WTC11 (cell line): Measurements from ENCODE around the gene EMX1. TPM values are rescaled to one million over a fixed set of nuclear protein-coding genes. Genes with fewer than 3 reads are reported as not detected.

Experiments
- ATAC-seq: fragments of 200-7000 bp; cut with Tn5 transposase; 2 replicates; pipeline ENCODE4 v1.10.0; 2021; ENCODE audit warnings: mild to moderate bottlenecking, moderate library complexity
- CTCF ChIA-PET: fragments of 300-600 bp; sonication (Branson Sonifier 250); formaldehyde crosslinking; loops from one replicate; lab custom pipeline; 2021; ENCODE audit warnings: antibody characterized with exemption; lab: Charles Lee
- POLR2A ChIA-PET: fragments of 350-600 bp; sonication (Branson Sonifier 250); formaldehyde crosslinking; loops from one replicate; lab custom pipeline; 2021; ENCODE audit warnings: antibody characterized with exemption; lab: Charles Lee
- DNase-seq: peaks from one replicate; pipeline ENCODE4 v3.0.0; 2021; ENCODE audit warnings: low spot score
- H3K27ac Mint-ChIP-seq: 2 replicates; pipeline ENCODE4 v1.8.0; 2021; ENCODE audit warnings: mixed read lengths
- H3K27me3 Mint-ChIP-seq: 2 replicates; pipeline ENCODE4 v1.8.0; 2021; ENCODE audit warnings: low read depth, mild to moderate bottlenecking, moderate library complexity, mixed read lengths
- H3K36me3 Mint-ChIP-seq: 2 replicates; pipeline ENCODE4 v1.8.0; 2021; ENCODE audit warnings: mixed read lengths
- H3K4me1 Mint-ChIP-seq: 2 replicates; pipeline ENCODE4 v1.8.0; 2022; ENCODE audit warnings: mixed read lengths
- H3K4me3 Mint-ChIP-seq: 2 replicates; pipeline ENCODE4 v1.8.0; 2021; ENCODE audit warnings: mild to moderate bottlenecking, moderate library complexity, mixed read lengths
- H3K9me3 Mint-ChIP-seq: 2 replicates; pipeline ENCODE4 v1.8.0; 2021; ENCODE audit warnings: mixed read lengths
- EMX1 ChIP-seq: fragments of 250-450 bp; sonication (Bioruptor Pico); IDR thresholded peaks from 2 replicates; pipeline ENCODE4 v1.8.0; 2021; ENCODE audit warnings: mild to moderate bottlenecking
- JUN ChIP-seq: sonication (generic); formaldehyde crosslinking; IDR thresholded peaks from 2 replicates; pipeline ENCODE4 v1.8.0; 2023; ENCODE audit warnings: mild to moderate bottlenecking, missing genetic modification reagents
- NFYB ChIP-seq: sonication (generic); formaldehyde crosslinking; conservative IDR thresholded peaks from 2 replicates; pipeline ENCODE4 v1.8.0; 2022; ENCODE audit warnings: low read depth, missing genetic modification reagents
- OVOL2 ChIP-seq: fragments of 250-450 bp; sonication (Bioruptor Pico); IDR thresholded peaks from 2 replicates; pipeline ENCODE4 v1.9.0; 2021; ENCODE audit warnings: mild to moderate bottlenecking, borderline replicate concordance
- PRRX2 ChIP-seq: fragments of 250-450 bp; sonication (Bioruptor Pico); IDR thresholded peaks from 2 replicates; pipeline ENCODE4 v1.8.0; 2021; ENCODE audit warnings: mild to moderate bottlenecking
- TEAD1 ChIP-seq: sonication (generic); formaldehyde crosslinking; IDR thresholded peaks from 2 replicates; pipeline ENCODE4 v1.8.0; 2022; ENCODE audit warnings: mild to moderate bottlenecking, missing genetic modification reagents
- ZNF138 ChIP-seq: sonication (generic); formaldehyde crosslinking; conservative IDR thresholded peaks from 2 replicates; pipeline ENCODE4 v1.8.1; 2022; ENCODE audit warnings: mild to moderate bottlenecking, moderate library complexity, missing genetic modification reagents
- ZNF423 ChIP-seq: fragments of 250-450 bp; sonication (Bioruptor Pico); IDR thresholded peaks from 2 replicates; pipeline ENCODE4 v2.1.2; 2022; ENCODE audit warnings: mild to moderate bottlenecking, moderate library complexity
- total RNA-seq: library from RNA; stranded (reverse); gene quantifications from 3 replicates; pipeline ENCODE4 v1.2.3, GENCODE V29; 2021
- TF ChIP-seq, protein P1 (sequence below): sonication (generic); formaldehyde crosslinking; conservative IDR thresholded peaks from 2 replicates; pipeline ENCODE4 v1.8.1; 2022; ENCODE audit warnings: mild to moderate bottlenecking, missing genetic modification reagents
- TF ChIP-seq, protein P2 (sequence below): sonication (generic); formaldehyde crosslinking; IDR thresholded peaks from 2 replicates; pipeline ENCODE4 v1.8.1; 2022; ENCODE audit warnings: mild to moderate bottlenecking, missing genetic modification reagents, moderate library complexity, borderline replicate concordance
- TF ChIP-seq, protein P3 (sequence below): sonication (generic); formaldehyde crosslinking; IDR thresholded peaks from 2 replicates; pipeline ENCODE4 v1.8.1; 2023; ENCODE audit warnings: mild to moderate bottlenecking, missing genetic modification reagents, borderline replicate concordance
- TF ChIP-seq, protein P4 (sequence below): sonication (generic); formaldehyde crosslinking; IDR thresholded peaks from 2 replicates; pipeline ENCODE4 v1.8.0; 2022; ENCODE audit warnings: mild to moderate bottlenecking, missing genetic modification reagents
- TF ChIP-seq, protein P5 (sequence below): fragments of 250-450 bp; sonication (Bioruptor Pico); IDR thresholded peaks from 2 replicates; pipeline ENCODE4 v1.8.0; 2021; ENCODE audit warnings: mild to moderate bottlenecking
- TF ChIP-seq, protein P6 (sequence below): fragments of 200-600 bp; IDR thresholded peaks from 2 replicates; pipeline ENCODE4 v1.8.0; 2022; ENCODE audit warnings: antibody characterized with exemption
- TF ChIP-seq, protein P7 (sequence below): sonication (generic); formaldehyde crosslinking; IDR thresholded peaks from 2 replicates; pipeline ENCODE4 v1.8.0; 2023; ENCODE audit warnings: missing genetic modification reagents
- TF ChIP-seq, protein P8 (sequence below): sonication (generic); formaldehyde crosslinking; IDR thresholded peaks from 2 replicates; pipeline ENCODE4 v1.8.0; 2022; ENCODE audit warnings: mild to moderate bottlenecking, missing genetic modification reagents
- TF ChIP-seq, protein P9 (sequence below): sonication (generic); formaldehyde crosslinking; IDR thresholded peaks from 2 replicates; pipeline ENCODE4 v1.8.1; 2022; ENCODE audit warnings: low read depth, missing genetic modification reagents, borderline replicate concordance
- TF ChIP-seq, protein P10 (sequence below): sonication (generic); formaldehyde crosslinking; IDR thresholded peaks from 2 replicates; pipeline ENCODE4 v1.8.1; 2023; ENCODE audit warnings: mild to moderate bottlenecking, missing genetic modification reagents

Gene EMX1
- total RNA-seq, 1 experiment from 2014 or later, result 3.8 TPM

DNA sequence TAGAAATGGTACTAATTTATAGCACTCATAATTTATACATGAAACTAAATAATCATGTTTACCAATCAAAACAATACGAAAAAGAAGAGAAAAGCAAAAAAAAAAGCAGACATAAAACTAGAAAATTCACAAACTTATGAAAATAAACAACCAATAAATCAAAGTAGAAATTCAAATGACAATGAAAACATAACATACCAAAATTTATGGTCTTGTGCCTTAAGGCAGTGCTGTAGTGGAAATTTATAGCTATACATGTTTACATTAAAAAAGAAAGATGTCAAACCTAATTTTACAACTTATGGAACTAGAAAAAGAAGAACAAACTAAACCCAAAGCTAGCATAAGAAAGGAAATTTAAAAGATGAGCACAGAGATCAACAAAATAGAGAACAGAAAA is 46.3 kb upstream of the EMX1 start:
- Mint-ChIP-seq H3K36me3 (no peaks in the 10 kb centered on the region), H3K27ac (no peak overlapping the region), H3K4me1 (no peaks in the 10 kb centered on the region), H3K27me3 (peaks cover 32% of the 10 kb centered on the region), H3K4me3 (no peak overlapping the region), H3K9me3 (peaks cover 16% of the 10 kb centered on the region)
- ATAC-seq (no peak), DNase-seq (no peak)
- POLR2A ChIA-PET, result no interaction called here
- CTCF ChIA-PET, result interaction anchor here (0.6 to 2.0 kb wide), 3 partner anchors 8 to 82 kb away, joined by 3 to 8 read pairs (median 7); no protein-coding TSS in a partner anchor
- TF ChIP-seq JUN (CRISPR knock-in tag), result no peak
- TF ChIP-seq ZNF423 (CRISPR knock-in tag), result no peak
- TF ChIP-seq, protein P1, sequence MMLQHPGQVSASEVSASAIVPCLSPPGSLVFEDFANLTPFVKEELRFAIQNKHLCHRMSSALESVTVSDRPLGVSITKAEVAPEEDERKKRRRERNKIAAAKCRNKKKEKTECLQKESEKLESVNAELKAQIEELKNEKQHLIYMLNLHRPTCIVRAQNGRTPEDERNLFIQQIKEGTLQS, result no peak
- TF ChIP-seq, protein P2, sequence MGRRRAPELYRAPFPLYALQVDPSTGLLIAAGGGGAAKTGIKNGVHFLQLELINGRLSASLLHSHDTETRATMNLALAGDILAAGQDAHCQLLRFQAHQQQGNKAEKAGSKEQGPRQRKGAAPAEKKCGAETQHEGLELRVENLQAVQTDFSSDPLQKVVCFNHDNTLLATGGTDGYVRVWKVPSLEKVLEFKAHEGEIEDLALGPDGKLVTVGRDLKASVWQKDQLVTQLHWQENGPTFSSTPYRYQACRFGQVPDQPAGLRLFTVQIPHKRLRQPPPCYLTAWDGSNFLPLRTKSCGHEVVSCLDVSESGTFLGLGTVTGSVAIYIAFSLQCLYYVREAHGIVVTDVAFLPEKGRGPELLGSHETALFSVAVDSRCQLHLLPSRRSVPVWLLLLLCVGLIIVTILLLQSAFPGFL (CRISPR knock-in tag), result no peak
- TF ChIP-seq TEAD1 (CRISPR knock-in tag), result no peak
- TF ChIP-seq, protein P3, sequence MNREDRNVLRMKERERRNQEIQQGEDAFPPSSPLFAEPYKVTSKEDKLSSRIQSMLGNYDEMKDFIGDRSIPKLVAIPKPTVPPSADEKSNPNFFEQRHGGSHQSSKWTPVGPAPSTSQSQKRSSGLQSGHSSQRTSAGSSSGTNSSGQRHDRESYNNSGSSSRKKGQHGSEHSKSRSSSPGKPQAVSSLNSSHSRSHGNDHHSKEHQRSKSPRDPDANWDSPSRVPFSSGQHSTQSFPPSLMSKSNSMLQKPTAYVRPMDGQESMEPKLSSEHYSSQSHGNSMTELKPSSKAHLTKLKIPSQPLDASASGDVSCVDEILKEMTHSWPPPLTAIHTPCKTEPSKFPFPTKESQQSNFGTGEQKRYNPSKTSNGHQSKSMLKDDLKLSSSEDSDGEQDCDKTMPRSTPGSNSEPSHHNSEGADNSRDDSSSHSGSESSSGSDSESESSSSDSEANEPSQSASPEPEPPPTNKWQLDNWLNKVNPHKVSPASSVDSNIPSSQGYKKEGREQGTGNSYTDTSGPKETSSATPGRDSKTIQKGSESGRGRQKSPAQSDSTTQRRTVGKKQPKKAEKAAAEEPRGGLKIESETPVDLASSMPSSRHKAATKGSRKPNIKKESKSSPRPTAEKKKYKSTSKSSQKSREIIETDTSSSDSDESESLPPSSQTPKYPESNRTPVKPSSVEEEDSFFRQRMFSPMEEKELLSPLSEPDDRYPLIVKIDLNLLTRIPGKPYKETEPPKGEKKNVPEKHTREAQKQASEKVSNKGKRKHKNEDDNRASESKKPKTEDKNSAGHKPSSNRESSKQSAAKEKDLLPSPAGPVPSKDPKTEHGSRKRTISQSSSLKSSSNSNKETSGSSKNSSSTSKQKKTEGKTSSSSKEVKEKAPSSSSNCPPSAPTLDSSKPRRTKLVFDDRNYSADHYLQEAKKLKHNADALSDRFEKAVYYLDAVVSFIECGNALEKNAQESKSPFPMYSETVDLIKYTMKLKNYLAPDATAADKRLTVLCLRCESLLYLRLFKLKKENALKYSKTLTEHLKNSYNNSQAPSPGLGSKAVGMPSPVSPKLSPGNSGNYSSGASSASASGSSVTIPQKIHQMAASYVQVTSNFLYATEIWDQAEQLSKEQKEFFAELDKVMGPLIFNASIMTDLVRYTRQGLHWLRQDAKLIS (CRISPR knock-in tag), result no peak
- no peak for TF ChIP-seq ZNF138
- TF ChIP-seq, protein P4, sequence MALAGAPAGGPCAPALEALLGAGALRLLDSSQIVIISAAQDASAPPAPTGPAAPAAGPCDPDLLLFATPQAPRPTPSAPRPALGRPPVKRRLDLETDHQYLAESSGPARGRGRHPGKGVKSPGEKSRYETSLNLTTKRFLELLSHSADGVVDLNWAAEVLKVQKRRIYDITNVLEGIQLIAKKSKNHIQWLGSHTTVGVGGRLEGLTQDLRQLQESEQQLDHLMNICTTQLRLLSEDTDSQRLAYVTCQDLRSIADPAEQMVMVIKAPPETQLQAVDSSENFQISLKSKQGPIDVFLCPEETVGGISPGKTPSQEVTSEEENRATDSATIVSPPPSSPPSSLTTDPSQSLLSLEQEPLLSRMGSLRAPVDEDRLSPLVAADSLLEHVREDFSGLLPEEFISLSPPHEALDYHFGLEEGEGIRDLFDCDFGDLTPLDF (CRISPR knock-in tag), result no peak
- no peak for TF ChIP-seq EMX1 (CRISPR knock-in tag)
- TF ChIP-seq, protein P5, sequence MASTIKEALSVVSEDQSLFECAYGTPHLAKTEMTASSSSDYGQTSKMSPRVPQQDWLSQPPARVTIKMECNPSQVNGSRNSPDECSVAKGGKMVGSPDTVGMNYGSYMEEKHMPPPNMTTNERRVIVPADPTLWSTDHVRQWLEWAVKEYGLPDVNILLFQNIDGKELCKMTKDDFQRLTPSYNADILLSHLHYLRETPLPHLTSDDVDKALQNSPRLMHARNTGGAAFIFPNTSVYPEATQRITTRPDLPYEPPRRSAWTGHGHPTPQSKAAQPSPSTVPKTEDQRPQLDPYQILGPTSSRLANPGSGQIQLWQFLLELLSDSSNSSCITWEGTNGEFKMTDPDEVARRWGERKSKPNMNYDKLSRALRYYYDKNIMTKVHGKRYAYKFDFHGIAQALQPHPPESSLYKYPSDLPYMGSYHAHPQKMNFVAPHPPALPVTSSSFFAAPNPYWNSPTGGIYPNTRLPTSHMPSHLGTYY (CRISPR knock-in tag), result no peak
- TF ChIP-seq, protein P6, sequence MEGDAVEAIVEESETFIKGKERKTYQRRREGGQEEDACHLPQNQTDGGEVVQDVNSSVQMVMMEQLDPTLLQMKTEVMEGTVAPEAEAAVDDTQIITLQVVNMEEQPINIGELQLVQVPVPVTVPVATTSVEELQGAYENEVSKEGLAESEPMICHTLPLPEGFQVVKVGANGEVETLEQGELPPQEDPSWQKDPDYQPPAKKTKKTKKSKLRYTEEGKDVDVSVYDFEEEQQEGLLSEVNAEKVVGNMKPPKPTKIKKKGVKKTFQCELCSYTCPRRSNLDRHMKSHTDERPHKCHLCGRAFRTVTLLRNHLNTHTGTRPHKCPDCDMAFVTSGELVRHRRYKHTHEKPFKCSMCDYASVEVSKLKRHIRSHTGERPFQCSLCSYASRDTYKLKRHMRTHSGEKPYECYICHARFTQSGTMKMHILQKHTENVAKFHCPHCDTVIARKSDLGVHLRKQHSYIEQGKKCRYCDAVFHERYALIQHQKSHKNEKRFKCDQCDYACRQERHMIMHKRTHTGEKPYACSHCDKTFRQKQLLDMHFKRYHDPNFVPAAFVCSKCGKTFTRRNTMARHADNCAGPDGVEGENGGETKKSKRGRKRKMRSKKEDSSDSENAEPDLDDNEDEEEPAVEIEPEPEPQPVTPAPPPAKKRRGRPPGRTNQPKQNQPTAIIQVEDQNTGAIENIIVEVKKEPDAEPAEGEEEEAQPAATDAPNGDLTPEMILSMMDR, result no peak

DNA sequence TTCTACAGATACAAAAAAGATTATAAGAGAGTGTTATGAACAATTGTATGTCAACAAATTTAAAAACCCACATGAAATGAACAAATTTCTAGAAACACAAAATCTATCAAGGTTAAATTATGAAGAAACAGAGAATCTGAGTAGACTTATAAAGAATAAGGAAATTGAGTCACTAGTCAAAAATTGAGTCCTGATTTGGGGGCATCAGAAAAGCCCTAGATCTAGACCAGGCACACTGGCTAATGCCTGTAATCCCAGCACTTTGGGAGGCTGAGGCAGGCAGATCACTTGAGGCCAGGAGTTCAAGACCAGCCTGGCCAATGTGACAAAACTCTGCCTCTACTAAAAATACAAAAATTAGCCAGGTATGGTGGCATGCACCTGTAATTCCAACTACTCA is 45.4 kb upstream of the EMX1 start:
- H3K27me3 Mint-ChIP-seq, result peaks cover 32% of the 10 kb centered on the region
- ChIA-PET POLR2A (no interaction called here), CTCF (interaction anchor here (0.6 to 1.2 kb wide), 2 partner anchors 9 to 82 kb away, joined by 3 to 8 read pairs; no protein-coding TSS in a partner anchor)
- H3K36me3 Mint-ChIP-seq, result no peaks in the 10 kb centered on the region
- H3K27ac Mint-ChIP-seq, result no peak overlapping the region
- ATAC-seq, result no peak
- no peak for DNase-seq
- H3K4me1 Mint-ChIP-seq, result no peaks in the 10 kb centered on the region
- no peak overlapping the region for H3K4me3 Mint-ChIP-seq
- H3K9me3 Mint-ChIP-seq, result peaks cover 16% of the 10 kb centered on the region
- TF ChIP-seq PRRX2 (CRISPR knock-in tag), result no peak
- TF ChIP-seq, protein P7, sequence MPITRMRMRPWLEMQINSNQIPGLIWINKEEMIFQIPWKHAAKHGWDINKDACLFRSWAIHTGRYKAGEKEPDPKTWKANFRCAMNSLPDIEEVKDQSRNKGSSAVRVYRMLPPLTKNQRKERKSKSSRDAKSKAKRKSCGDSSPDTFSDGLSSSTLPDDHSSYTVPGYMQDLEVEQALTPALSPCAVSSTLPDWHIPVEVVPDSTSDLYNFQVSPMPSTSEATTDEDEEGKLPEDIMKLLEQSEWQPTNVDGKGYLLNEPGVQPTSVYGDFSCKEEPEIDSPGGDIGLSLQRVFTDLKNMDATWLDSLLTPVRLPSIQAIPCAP (CRISPR knock-in tag), result no peak
- TF ChIP-seq, protein P8, sequence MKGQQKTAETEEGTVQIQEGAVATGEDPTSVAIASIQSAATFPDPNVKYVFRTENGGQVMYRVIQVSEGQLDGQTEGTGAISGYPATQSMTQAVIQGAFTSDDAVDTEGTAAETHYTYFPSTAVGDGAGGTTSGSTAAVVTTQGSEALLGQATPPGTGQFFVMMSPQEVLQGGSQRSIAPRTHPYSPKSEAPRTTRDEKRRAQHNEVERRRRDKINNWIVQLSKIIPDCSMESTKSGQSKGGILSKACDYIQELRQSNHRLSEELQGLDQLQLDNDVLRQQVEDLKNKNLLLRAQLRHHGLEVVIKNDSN, result no peak
- TF ChIP-seq OVOL2 (CRISPR knock-in tag), result no peak
- TF ChIP-seq, protein P9, sequence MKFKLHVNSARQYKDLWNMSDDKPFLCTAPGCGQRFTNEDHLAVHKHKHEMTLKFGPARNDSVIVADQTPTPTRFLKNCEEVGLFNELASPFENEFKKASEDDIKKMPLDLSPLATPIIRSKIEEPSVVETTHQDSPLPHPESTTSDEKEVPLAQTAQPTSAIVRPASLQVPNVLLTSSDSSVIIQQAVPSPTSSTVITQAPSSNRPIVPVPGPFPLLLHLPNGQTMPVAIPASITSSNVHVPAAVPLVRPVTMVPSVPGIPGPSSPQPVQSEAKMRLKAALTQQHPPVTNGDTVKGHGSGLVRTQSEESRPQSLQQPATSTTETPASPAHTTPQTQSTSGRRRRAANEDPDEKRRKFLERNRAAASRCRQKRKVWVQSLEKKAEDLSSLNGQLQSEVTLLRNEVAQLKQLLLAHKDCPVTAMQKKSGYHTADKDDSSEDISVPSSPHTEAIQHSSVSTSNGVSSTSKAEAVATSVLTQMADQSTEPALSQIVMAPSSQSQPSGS (CRISPR knock-in tag), result no peak
- no peak for TF ChIP-seq NFYB (CRISPR knock-in tag)
- TF ChIP-seq, protein P10, sequence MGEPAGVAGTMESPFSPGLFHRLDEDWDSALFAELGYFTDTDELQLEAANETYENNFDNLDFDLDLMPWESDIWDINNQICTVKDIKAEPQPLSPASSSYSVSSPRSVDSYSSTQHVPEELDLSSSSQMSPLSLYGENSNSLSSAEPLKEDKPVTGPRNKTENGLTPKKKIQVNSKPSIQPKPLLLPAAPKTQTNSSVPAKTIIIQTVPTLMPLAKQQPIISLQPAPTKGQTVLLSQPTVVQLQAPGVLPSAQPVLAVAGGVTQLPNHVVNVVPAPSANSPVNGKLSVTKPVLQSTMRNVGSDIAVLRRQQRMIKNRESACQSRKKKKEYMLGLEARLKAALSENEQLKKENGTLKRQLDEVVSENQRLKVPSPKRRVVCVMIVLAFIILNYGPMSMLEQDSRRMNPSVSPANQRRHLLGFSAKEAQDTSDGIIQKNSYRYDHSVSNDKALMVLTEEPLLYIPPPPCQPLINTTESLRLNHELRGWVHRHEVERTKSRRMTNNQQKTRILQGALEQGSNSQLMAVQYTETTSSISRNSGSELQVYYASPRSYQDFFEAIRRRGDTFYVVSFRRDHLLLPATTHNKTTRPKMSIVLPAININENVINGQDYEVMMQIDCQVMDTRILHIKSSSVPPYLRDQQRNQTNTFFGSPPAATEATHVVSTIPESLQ (CRISPR knock-in tag), result no peak
